GM12878 (cell line): Measurements from ENCODE around the gene ELP4. TPM values are rescaled to one million over a fixed set of nuclear protein-coding genes. Genes with fewer than 3 reads are reported as not detected.

ENCODE experiments used
- ATAC-seq: fragments of 200-7000 bp; cut with Tn5 transposase; 3 replicates; pipeline ENCODE4 v1.9.1; 2020; ENCODE audit warnings: mild to moderate bottlenecking, moderate library complexity
- BruUV-seq: library from RNA; stranded (reverse); fragments of 400-500 nt; replicated peaks from 2 replicates; lab custom pipeline; 2021; lab: Mats Ljungman, UMichigan
- CTCF ChIA-PET: fragments of 300-600 bp; sonication (Branson Sonifier 250); formaldehyde crosslinking; extraction: SDS; loops from one replicate; lab custom pipeline; 2021; ENCODE audit warnings: inconsistent platforms; lab: Yijun Ruan, JAX
- POLR2A ChIA-PET: fragments of 350-600 bp; formaldehyde crosslinking; extraction: SDS; loops from one replicate; lab custom pipeline; 2021; ENCODE audit warnings: inconsistent platforms; lab: Charles Lee
- RAD21 ChIA-PET: fragments of 300-600 bp; sonication (Branson Sonifier 250); formaldehyde crosslinking; loops from one replicate; lab custom pipeline; 2023; ENCODE audit warnings: antibody characterized with exemption; ENCODE audit not compliant: unreplicated experiment; lab: Charles Lee
- SMC1A ChIA-PET: fragments of 300-600 bp; sonication (Branson Sonifier 250); formaldehyde crosslinking; loops from one replicate; lab custom pipeline; 2023; ENCODE audit not compliant: unreplicated experiment, uncharacterized antibody; lab: Charles Lee
- DNase-seq: peaks from one replicate; pipeline ENCODE4 v3.0.0-alpha.2; 2011; ENCODE audit warnings: low read depth, low spot score
- FAIRE-seq: peaks from 3 replicates; lab custom pipeline; 2011; peaks lifted over from hg19 to GRCh38; lab: Jason Lieb, UNC
- H2AFZ ChIP-seq: 2 replicates; pipeline ENCODE4 v1.6.0; 2011; ENCODE audit warnings: low read depth, low read length, control low read depth; ENCODE audit not compliant: control insufficient read depth
- H3K27ac ChIP-seq: 2 replicates; pipeline ENCODE4 v1.5.1; 2011; ENCODE audit warnings: control low read depth; ENCODE audit not compliant: control insufficient read depth, insufficient read depth
- H3K27me3 ChIP-seq, 2 experiments: replicated peaks in 1 of 2; 2 replicates each; pipeline versions ENCODE4 v1.6.0 to v1.6.1; 2011; ENCODE audit warnings: low read length in 1 of 2; ENCODE audit not compliant: control insufficient read depth in 2 of 2, insufficient read depth in 2 of 2
- H3K36me3 ChIP-seq, 2 experiments: 2 replicates each; pipeline ENCODE4 v1.5.1; 2011; ENCODE audit warnings: low read length in 1 of 2; ENCODE audit not compliant: control insufficient read depth in 2 of 2, insufficient read depth in 2 of 2
- H3K4me1 ChIP-seq: 2 replicates; pipeline ENCODE4 v1.6.1; 2011; ENCODE audit warnings: mild to moderate bottlenecking, low read length, moderate library complexity, mixed read lengths; ENCODE audit not compliant: control insufficient read depth, insufficient read depth
- H3K4me2 ChIP-seq: 2 replicates; pipeline ENCODE4 v1.6.0; 2011; ENCODE audit warnings: control low read depth; ENCODE audit not compliant: control insufficient read depth, insufficient read depth
- H3K4me3 ChIP-seq: fragments of 200-600 bp; sonication (generic); 2 replicates; pipeline ENCODE4 v1.5.1; 2016
- H3K79me2 ChIP-seq: 2 replicates; pipeline ENCODE4 v1.6.0; 2011; ENCODE audit warnings: low read length; ENCODE audit not compliant: control insufficient read depth, insufficient read depth
- H3K9ac ChIP-seq: 2 replicates; pipeline ENCODE4 v1.8.0; 2011; ENCODE audit warnings: low read length, control low read depth, mixed read lengths; ENCODE audit not compliant: control insufficient read depth, insufficient read depth
- H3K9me3 ChIP-seq: replicated peaks from 3 replicates; pipeline ENCODE4 v1.5.1; 2011; ENCODE audit warnings: mild to moderate bottlenecking, low read length; ENCODE audit not compliant: control insufficient read depth, insufficient read depth
- H4K20me1 ChIP-seq: 2 replicates; pipeline ENCODE4 v1.6.0; 2011; ENCODE audit not compliant: control insufficient read depth, insufficient read depth
- BACH1 ChIP-seq: fragments of 450-650 bp; IDR thresholded peaks from 2 replicates; pipeline ENCODE4 v1.6.1; 2017; ENCODE audit warnings: mild to moderate bottlenecking, borderline replicate concordance
- CBFB ChIP-seq: IDR thresholded peaks from 2 replicates; pipeline ENCODE4 v1.6.1; 2016; ENCODE audit warnings: antibody characterized with exemption, low read depth
- CBX3 ChIP-seq: fragments of 200-600 bp; sonication (generic); IDR thresholded peaks from 2 replicates; pipeline ENCODE4 v1.6.1; 2016; ENCODE audit warnings: low read depth, borderline replicate concordance
- CHD2 ChIP-seq: IDR thresholded peaks from 2 replicates; pipeline ENCODE4 v1.6.1; 2011; ENCODE audit warnings: low read depth, low read length, improper control_type of control experiment, borderline replicate concordance
- EGR1 ChIP-seq, 2 experiments: IDR thresholded peaks; 1 replicate in 1 of 2; 2 replicates in 1 of 2; pipeline ENCODE4 v1.6.1; 2011 to 2012; ENCODE audit warnings: low read depth in 2 of 2, low read length in 2 of 2, borderline replicate concordance in 1 of 2, mild to moderate bottlenecking in 1 of 2, moderate library complexity in 1 of 2
- HDAC6 ChIP-seq: fragments of 200-600 bp; sonication (generic); IDR thresholded peaks from one replicate; pipeline ENCODE4 v1.8.0; 2017; ENCODE audit warnings: antibody characterized with exemption; ENCODE audit not compliant: unreplicated experiment
- NFIC ChIP-seq: IDR thresholded peaks from 2 replicates; pipeline ENCODE4 v1.6.1; 2012; ENCODE audit warnings: low read depth, mild to moderate bottlenecking, inconsistent platforms, low read length, moderate library complexity
- NFYA ChIP-seq: IDR thresholded peaks from 2 replicates; pipeline ENCODE4 v1.6.1; 2011; ENCODE audit warnings: low read depth, mild to moderate bottlenecking, low read length, improper control_type of control experiment, borderline replicate concordance
- NRF1 ChIP-seq: conservative IDR thresholded peaks from 2 replicates; pipeline ENCODE4 v1.6.1; 2011; ENCODE audit warnings: mild to moderate bottlenecking, low read depth, low read length, improper control_type of control experiment
- POLR2A ChIP-seq: IDR thresholded peaks from 2 replicates; pipeline ENCODE4 v1.6.1; 2011; ENCODE audit warnings: low read depth, mild to moderate bottlenecking, low read length
- POLR2AphosphoS5 ChIP-seq: IDR thresholded peaks from 2 replicates; pipeline ENCODE4 v1.6.1; 2011; ENCODE audit warnings: mild to moderate bottlenecking, low read length, inconsistent platforms
- SUPT20H ChIP-seq: IDR thresholded peaks from 2 replicates; pipeline ENCODE4 v1.6.1; 2011; ENCODE audit warnings: low read depth, mild to moderate bottlenecking, low read length, moderate library complexity, borderline replicate concordance; ENCODE audit not compliant: control insufficient read depth
- TAF1 ChIP-seq: IDR thresholded peaks from 2 replicates; pipeline ENCODE4 v1.6.1; 2011; ENCODE audit warnings: mild to moderate bottlenecking, low read depth, low read length, borderline replicate concordance
- ZNF207 ChIP-seq: fragments of 450-650 bp; IDR thresholded peaks from 2 replicates; pipeline ENCODE4 v1.6.1; 2014; ENCODE audit warnings: antibody characterized with exemption, mild to moderate bottlenecking, borderline replicate concordance
- ZNF622 ChIP-seq: fragments of 450-650 bp; IDR thresholded peaks from 2 replicates; pipeline ENCODE4 v1.6.1; 2017; ENCODE audit warnings: mild to moderate bottlenecking, inconsistent platforms
- WGBS: methylation state at CpG from one replicate; pipeline ENCODE4 v1.1.6; 2016; ENCODE audit warnings: low lambda C conversion rate; ENCODE audit not compliant: insufficient replicate concordance, insufficient coverage; ENCODE audit errors: missing lambda C conversion rate; 5-methylcytosine and 5-hydroxymethylcytosine counted together
- in situ Hi-C: fragments of 300-500 bp; cut with MboI; formaldehyde crosslinking; loops from 9 replicates; pipeline ENCODE4 v1.14.3; 2018; ENCODE audit warnings: mixed read lengths
- intact Hi-C: fragments of 100-400 bp; cut with micrococcal nuclease; formaldehyde crosslinking; loops from one replicate; pipeline ENCODE4 v1.14.2; 2022; ENCODE audit not compliant: unreplicated experiment
- polyA plus RNA-seq, 11 experiments: library from polyadenylated mRNA; depleted of rRNA in 4 of 11; unstranded in 6 of 11; stranded (reverse) in 5 of 11; fragments of >200 nt; fragmentation: Nextera tagmentation in 4 of 11; fragmentation: Illumina TruSeq in 1 of 11; extraction: Ambion mirVana in 4 of 11; extraction: Trizol in 1 of 11; gene quantifications; 1 replicate in 1 of 11; 2 replicates in 10 of 11; pipeline versions ENCODE4 v1.2.1 to v1.2.3, GENCODE V29; 2011 to 2016; ENCODE audit warnings: inconsistent platforms in 2 of 11, missing spikeins in 2 of 11, low read depth in 1 of 11
- total RNA-seq, 4 experiments: library from RNA; depleted of rRNA in 3 of 4; stranded (reverse); fragments of >200 nt in 3 of 4; fragmentation: Illumina TruSeq in 1 of 4; extraction: Trizol in 1 of 4; gene quantifications; 2 replicates each; pipeline versions ENCODE4 v1.2.1 to v1.2.3, GENCODE V29; 2013 to 2021
- TF ChIP-seq, protein P1 (sequence below): IDR thresholded peaks from 2 replicates; pipeline ENCODE4 v1.6.1; 2011; ENCODE audit warnings: low read depth, low read length, improper control_type of control experiment, borderline replicate concordance
- TF ChIP-seq, protein P2 (sequence below): IDR thresholded peaks from 2 replicates; pipeline ENCODE4 v1.6.1; 2012; ENCODE audit warnings: improper control_type of control experiment, low read depth, low read length; ENCODE audit not compliant: insufficient replicate concordance

The ELP4 gene
- total and polyA plus RNA-seq, 10 of the 15 experiments (the other 5 are each of a cell fraction or from before 2014, with no cell fraction given): 17.7 to 36.1 (median 27.0) TPM

DNA sequence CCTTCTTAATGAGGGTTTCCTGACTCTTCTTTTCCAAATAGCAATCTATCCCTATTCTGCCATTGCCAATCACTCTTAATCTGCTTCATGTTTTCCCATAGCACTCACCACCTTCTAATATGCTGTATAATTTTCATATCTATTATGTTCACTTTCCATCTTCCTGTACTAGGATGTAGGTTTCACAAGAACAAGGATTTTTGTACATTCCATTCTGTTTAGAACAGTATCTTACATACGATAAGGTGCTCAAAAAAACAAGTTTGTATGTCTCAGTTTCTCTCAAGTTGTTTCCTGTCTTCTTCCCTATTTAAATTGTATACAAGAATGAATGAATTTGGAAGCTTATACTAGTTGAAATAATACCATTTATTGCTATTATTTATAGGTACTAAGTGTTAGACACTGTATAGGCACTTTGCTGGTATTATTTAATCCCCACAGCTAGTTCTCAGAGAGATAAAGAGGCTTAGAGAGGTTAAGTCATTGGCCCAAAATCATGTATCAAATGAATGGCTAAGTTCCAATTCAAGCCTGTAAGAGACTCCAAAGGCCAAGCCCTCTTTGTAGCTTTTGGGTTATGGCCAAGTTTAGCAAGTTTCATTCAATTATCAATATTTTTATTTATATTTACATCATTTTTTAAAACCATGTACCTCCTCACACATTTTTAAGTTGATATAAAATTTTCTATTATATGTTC is 166.9 kb downstream of the ELP4 start:
- RAD21 ChIA-PET: no interaction called here
- no peak overlapping the region for H2AFZ ChIP-seq
- CTCF ChIA-PET: interaction anchor here (1.2 kb wide), 1 partner anchor 35 kb away, joined by 4 read pairs; no protein-coding TSS in a partner anchor
- FAIRE-seq: no peak
- no TSS peak for BruUV-seq
- no peak overlapping the region for H3K4me2 ChIP-seq
- intact Hi-C loops (no loop called here), in situ Hi-C loops (no loop called here)
- no peaks in the 10 kb centered on the region for H3K27me3 ChIP-seq
- no peak overlapping the region for H3K9ac ChIP-seq
- H3K79me2 ChIP-seq: no peaks in the 10 kb centered on the region
- SMC1A ChIA-PET: no interaction called here
- H3K4me3 ChIP-seq: no peak overlapping the region
- no peaks in the 10 kb centered on the region for H4K20me1 ChIP-seq
- no peak overlapping the region for H3K27ac ChIP-seq
- ATAC-seq: no peak
- H3K36me3 ChIP-seq: no peaks in the 10 kb centered on the region
- no peaks in the 10 kb centered on the region for H3K4me1 ChIP-seq
- no peaks in the 10 kb centered on the region for H3K9me3 ChIP-seq
- DNase-seq: no peak
- TF ChIP-seq NRF1 (no peak), CBX3 (no peak), NFIC (no peak), HDAC6 (no peak), BACH1 (no peak), ZNF207 (no peak), ZNF622 (no peak), CBFB (no peak), POLR2AphosphoS5 (no peak), SUPT20H (no peak), NFYA (no peak), EGR1 (IDR thresholded peaks at IDR 0.05; ENCODE audit: borderline replicate concordance in 1 of 2, low read depth in 2 of 2, low read length in 2 of 2) (no peak), CHD2 (no peak), TAF1 (no peak), POLR2A (no peak)
- TF ChIP-seq, protein P1, sequence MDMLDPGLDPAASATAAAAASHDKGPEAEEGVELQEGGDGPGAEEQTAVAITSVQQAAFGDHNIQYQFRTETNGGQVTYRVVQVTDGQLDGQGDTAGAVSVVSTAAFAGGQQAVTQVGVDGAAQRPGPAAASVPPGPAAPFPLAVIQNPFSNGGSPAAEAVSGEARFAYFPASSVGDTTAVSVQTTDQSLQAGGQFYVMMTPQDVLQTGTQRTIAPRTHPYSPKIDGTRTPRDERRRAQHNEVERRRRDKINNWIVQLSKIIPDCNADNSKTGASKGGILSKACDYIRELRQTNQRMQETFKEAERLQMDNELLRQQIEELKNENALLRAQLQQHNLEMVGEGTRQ: no peak
- TF ChIP-seq, protein P2, sequence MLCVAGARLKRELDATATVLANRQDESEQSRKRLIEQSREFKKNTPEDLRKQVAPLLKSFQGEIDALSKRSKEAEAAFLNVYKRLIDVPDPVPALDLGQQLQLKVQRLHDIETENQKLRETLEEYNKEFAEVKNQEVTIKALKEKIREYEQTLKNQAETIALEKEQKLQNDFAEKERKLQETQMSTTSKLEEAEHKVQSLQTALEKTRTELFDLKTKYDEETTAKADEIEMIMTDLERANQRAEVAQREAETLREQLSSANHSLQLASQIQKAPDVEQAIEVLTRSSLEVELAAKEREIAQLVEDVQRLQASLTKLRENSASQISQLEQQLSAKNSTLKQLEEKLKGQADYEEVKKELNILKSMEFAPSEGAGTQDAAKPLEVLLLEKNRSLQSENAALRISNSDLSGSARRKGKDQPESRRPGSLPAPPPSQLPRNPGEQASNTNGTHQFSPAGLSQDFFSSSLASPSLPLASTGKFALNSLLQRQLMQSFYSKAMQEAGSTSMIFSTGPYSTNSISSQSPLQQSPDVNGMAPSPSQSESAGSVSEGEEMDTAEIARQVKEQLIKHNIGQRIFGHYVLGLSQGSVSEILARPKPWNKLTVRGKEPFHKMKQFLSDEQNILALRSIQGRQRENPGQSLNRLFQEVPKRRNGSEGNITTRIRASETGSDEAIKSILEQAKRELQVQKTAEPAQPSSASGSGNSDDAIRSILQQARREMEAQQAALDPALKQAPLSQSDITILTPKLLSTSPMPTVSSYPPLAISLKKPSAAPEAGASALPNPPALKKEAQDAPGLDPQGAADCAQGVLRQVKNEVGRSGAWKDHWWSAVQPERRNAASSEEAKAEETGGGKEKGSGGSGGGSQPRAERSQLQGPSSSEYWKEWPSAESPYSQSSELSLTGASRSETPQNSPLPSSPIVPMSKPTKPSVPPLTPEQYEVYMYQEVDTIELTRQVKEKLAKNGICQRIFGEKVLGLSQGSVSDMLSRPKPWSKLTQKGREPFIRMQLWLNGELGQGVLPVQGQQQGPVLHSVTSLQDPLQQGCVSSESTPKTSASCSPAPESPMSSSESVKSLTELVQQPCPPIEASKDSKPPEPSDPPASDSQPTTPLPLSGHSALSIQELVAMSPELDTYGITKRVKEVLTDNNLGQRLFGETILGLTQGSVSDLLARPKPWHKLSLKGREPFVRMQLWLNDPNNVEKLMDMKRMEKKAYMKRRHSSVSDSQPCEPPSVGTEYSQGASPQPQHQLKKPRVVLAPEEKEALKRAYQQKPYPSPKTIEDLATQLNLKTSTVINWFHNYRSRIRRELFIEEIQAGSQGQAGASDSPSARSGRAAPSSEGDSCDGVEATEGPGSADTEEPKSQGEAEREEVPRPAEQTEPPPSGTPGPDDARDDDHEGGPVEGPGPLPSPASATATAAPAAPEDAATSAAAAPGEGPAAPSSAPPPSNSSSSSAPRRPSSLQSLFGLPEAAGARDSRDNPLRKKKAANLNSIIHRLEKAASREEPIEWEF: no peak
- POLR2A ChIA-PET: no interaction called here
- WGBS: 100% methylated on average over 1 of the region's 1 CpG
